IMR-90 (cell line): ENCODE data around the gene ENOX1. TPM values are rescaled to one million over a fixed set of nuclear protein-coding genes. Genes with fewer than 3 reads are reported as not detected.

ENCODE experiments used
- ATAC-seq: fragments of 200-7000 bp; cut with Tn5 transposase; 2 replicates; pipeline ENCODE4 v1.9.1; 2020; ENCODE audit warnings: low read depth, mild to moderate bottlenecking, moderate library complexity
- BruUV-seq: library from RNA; stranded (reverse); fragments of 400-500 nt; replicated peaks from 2 replicates; lab custom pipeline; 2021; lab: Mats Ljungman, UMichigan
- CTCF ChIA-PET: fragments of 300-600 bp; formaldehyde crosslinking; extraction: SDS; loops from one replicate; lab custom pipeline; 2021; ENCODE audit warnings: antibody characterized with exemption; lab: Yijun Ruan, JAX
- POLR2A ChIA-PET: fragments of 300-600 bp; sonication (Branson Sonifier 250); formaldehyde crosslinking; loops from one replicate; lab custom pipeline; 2022; ENCODE audit warnings: antibody characterized with exemption; ENCODE audit not compliant: unreplicated experiment; lab: Charles Lee
- DNase-seq: peaks from one replicate; pipeline ENCODE4 v3.0.0; 2013
- H2AFZ ChIP-seq: replicated peaks from 2 replicates; pipeline ENCODE3; 2013; ENCODE audit warnings: low read length, mild to moderate bottlenecking; ENCODE audit not compliant: poor library complexity
- H2AK5ac ChIP-seq: 2 replicates; pipeline ENCODE4 v1.6.1; 2013; ENCODE audit warnings: low read depth, low read length, inconsistent platforms
- H2AK9ac ChIP-seq: replicated peaks from 2 replicates; pipeline ENCODE3; 2013; ENCODE audit warnings: mild to moderate bottlenecking, low read depth, low read length, moderate library complexity; ENCODE audit not compliant: poor library complexity
- H2BK120ac ChIP-seq: 2 replicates; pipeline ENCODE4 v1.6.1; 2013; ENCODE audit warnings: low read depth, low read length, inconsistent platforms
- H2BK15ac ChIP-seq: 3 replicates; pipeline ENCODE4 v1.6.1; 2013; ENCODE audit warnings: low read depth, low read length, inconsistent platforms
- H2BK20ac ChIP-seq: 2 replicates; pipeline ENCODE4 v1.6.1; 2013; ENCODE audit warnings: low read depth, mild to moderate bottlenecking, inconsistent platforms, low read length, moderate library complexity
- H2BK5ac ChIP-seq: 2 replicates; pipeline ENCODE4 v1.6.1; 2013; ENCODE audit warnings: mild to moderate bottlenecking, low read depth, low read length, inconsistent platforms; ENCODE audit not compliant: poor library complexity, severe bottlenecking
- H3K14ac ChIP-seq: replicated peaks from 2 replicates; pipeline ENCODE4 v1.6.1; 2013; ENCODE audit warnings: low read depth, low read length, inconsistent platforms
- H3K18ac ChIP-seq: 2 replicates; pipeline ENCODE4 v1.6.1; 2013; ENCODE audit warnings: low read depth, low read length, control low read depth
- H3K23ac ChIP-seq: 2 replicates; pipeline ENCODE4 v1.6.1; 2013; ENCODE audit warnings: low read depth, low read length, inconsistent platforms
- H3K27ac ChIP-seq: 2 replicates; pipeline ENCODE4 v1.5.1; 2013; ENCODE audit warnings: mild to moderate bottlenecking, control low read depth, low read length; ENCODE audit not compliant: insufficient read depth
- H3K27me3 ChIP-seq: 2 replicates; pipeline ENCODE4 v1.6.1; 2013; ENCODE audit warnings: low read length; ENCODE audit not compliant: control insufficient read depth, insufficient read depth
- H3K36me3 ChIP-seq: 2 replicates; pipeline ENCODE4 v1.6.1; 2013; ENCODE audit warnings: low read length, mixed read lengths; ENCODE audit not compliant: control insufficient read depth, insufficient read depth
- H3K4ac ChIP-seq: 2 replicates; pipeline ENCODE4 v1.6.1; 2013; ENCODE audit warnings: low read depth, low read length, inconsistent platforms
- H3K4me1 ChIP-seq: 2 replicates; pipeline ENCODE4 v1.6.1; 2013; ENCODE audit warnings: low read length, mixed read lengths; ENCODE audit not compliant: control insufficient read depth, insufficient read depth
- H3K4me2 ChIP-seq: 2 replicates; pipeline ENCODE4 v1.6.1; 2013; ENCODE audit warnings: low read depth, mild to moderate bottlenecking, control low read depth, low read length, moderate library complexity
- H3K4me3 ChIP-seq: 2 replicates; pipeline ENCODE4 v1.5.1; 2013; ENCODE audit warnings: low read depth, mild to moderate bottlenecking, control low read depth, low read length, moderate library complexity; ENCODE audit not compliant: insufficient read depth
- H3K56ac ChIP-seq: 2 replicates; pipeline ENCODE4 v1.6.1; 2013; ENCODE audit warnings: low read length, inconsistent platforms; ENCODE audit not compliant: insufficient read depth; ENCODE audit errors: extremely low read depth
- H3K79me1 ChIP-seq, 2 experiments: 2 replicates each; pipeline ENCODE4 v1.6.1; 2013; ENCODE audit warnings: low read length in 2 of 2, inconsistent platforms in 1 of 2, low read depth in 1 of 2
- H3K9ac ChIP-seq: 2 replicates; pipeline ENCODE4 v1.6.1; 2013; ENCODE audit warnings: low read depth, low read length, control low read depth
- H3K9me1 ChIP-seq: 2 replicates; pipeline ENCODE4 v1.6.1; 2013; ENCODE audit warnings: low read length, inconsistent platforms; ENCODE audit not compliant: insufficient read depth
- H3K9me3 ChIP-seq: 2 replicates; pipeline ENCODE4 v1.6.1; 2013; ENCODE audit warnings: low read length; ENCODE audit not compliant: control insufficient read depth, insufficient read depth
- H4K20me1 ChIP-seq: 2 replicates; pipeline ENCODE4 v1.6.1; 2013; ENCODE audit warnings: low read length, inconsistent platforms; ENCODE audit not compliant: insufficient read depth
- H4K5ac ChIP-seq: 2 replicates; pipeline ENCODE4 v1.6.1; 2013; ENCODE audit warnings: mild to moderate bottlenecking, low read depth, low read length, control low read depth
- H4K8ac ChIP-seq, 2 experiments: 2 replicates each; pipeline ENCODE4 v1.6.1; 2013; ENCODE audit warnings: low read depth in 2 of 2, low read length in 2 of 2, control low read depth in 1 of 2, inconsistent platforms in 1 of 2
- H4K91ac ChIP-seq: 2 replicates; pipeline ENCODE4 v1.6.1; 2013; ENCODE audit warnings: low read depth, low read length, inconsistent platforms; ENCODE audit not compliant: insufficient read depth
- BHLHE40 ChIP-seq: fragments of 150-350 bp; IDR thresholded peaks from 2 replicates; pipeline ENCODE4 v1.6.1; 2016; ENCODE audit warnings: mild to moderate bottlenecking, low read depth, low read length
- CEBPB ChIP-seq: IDR thresholded peaks from 2 replicates; pipeline ENCODE4 v1.6.1; 2012; ENCODE audit warnings: low read depth, low read length, improper control_type of control experiment
- CHD1 ChIP-seq: IDR thresholded peaks from 2 replicates; pipeline ENCODE4 v1.6.1; 2012; ENCODE audit warnings: low read depth, low read length, improper control_type of control experiment
- MAFK ChIP-seq: IDR thresholded peaks from 2 replicates; pipeline ENCODE4 v1.6.1; 2012; ENCODE audit warnings: low read depth, low read length, improper control_type of control experiment
- MAZ ChIP-seq: IDR thresholded peaks from 2 replicates; pipeline ENCODE4 v1.6.1; 2012; ENCODE audit warnings: low read depth, mild to moderate bottlenecking, low read length, improper control_type of control experiment, moderate library complexity, borderline replicate concordance
- MXI1 ChIP-seq: IDR thresholded peaks from 2 replicates; pipeline ENCODE4 v1.6.1; 2012; ENCODE audit warnings: low read depth, mild to moderate bottlenecking, low read length, moderate library complexity, borderline replicate concordance
- NFE2L2 ChIP-seq: fragments of 150-350 bp; IDR thresholded peaks from 2 replicates; pipeline ENCODE4 v1.6.1; 2016; ENCODE audit warnings: low read depth, mild to moderate bottlenecking, low read length
- POLR2A ChIP-seq: IDR thresholded peaks from 2 replicates; pipeline ENCODE4 v1.6.1; 2012; ENCODE audit warnings: mild to moderate bottlenecking, low read depth, low read length
- RAD21 ChIP-seq: IDR thresholded peaks from 2 replicates; pipeline ENCODE4 v1.6.1; 2012; ENCODE audit warnings: low read length, improper control_type of control experiment
- RCOR1 ChIP-seq: IDR thresholded peaks from 2 replicates; pipeline ENCODE4 v1.6.1; 2012; ENCODE audit warnings: mild to moderate bottlenecking, low read length, improper control_type of control experiment; ENCODE audit not compliant: insufficient replicate concordance
- RFX5 ChIP-seq: IDR thresholded peaks from 2 replicates; pipeline ENCODE4 v1.8.0; 2012; ENCODE audit warnings: low read depth, mild to moderate bottlenecking, low read length, moderate library complexity
- SMC3 ChIP-seq: fragments of 150-350 bp; IDR thresholded peaks from 2 replicates; pipeline ENCODE4 v1.6.1; 2016; ENCODE audit warnings: low read depth, mild to moderate bottlenecking, antibody characterized with exemption, low read length, moderate library complexity
- WGBS, 2 experiments: methylation state at CpG; one replicate each; pipeline versions ENCODE4 v1.1.5 to v1.1.7; 2013; ENCODE audit warnings: missing lambda C conversion rate in 2 of 2; ENCODE audit not compliant: insufficient read length in 1 of 2; ENCODE audit errors: extremely low coverage in 2 of 2; 5-methylcytosine and 5-hydroxymethylcytosine counted together
- dilution Hi-C: fragments of 300-500 bp; cut with HindIII; formaldehyde crosslinking; loops from one replicate; pipeline ENCODE4 v1.14.3; 2018; ENCODE audit warnings: low sequenced_read_pairs; ENCODE audit not compliant: unreplicated experiment
- in situ Hi-C: fragments of 300-500 bp; cut with MboI; formaldehyde crosslinking; loops from 3 replicates; pipeline ENCODE4 v1.14.3; 2019; ENCODE audit warnings: low sequenced_read_pairs, inconsistent platforms, mixed read lengths
- intact Hi-C: fragments of 100-400 bp; cut with micrococcal nuclease; formaldehyde crosslinking; loops from 2 replicates; pipeline ENCODE4 v1.10.0; 2022
- polyA plus RNA-seq, 3 experiments: library from polyadenylated mRNA; depleted of rRNA; stranded (reverse); fragments of >200 nt; gene quantifications; 2 replicates each; pipeline ENCODE4 v1.2.3, GENCODE V29; 2012; ENCODE audit warnings: low replicate concordance in 1 of 3
- total RNA-seq: library from RNA; depleted of rRNA; stranded (reverse); fragments of >200 nt; gene quantifications from 2 replicates; pipeline ENCODE4 v1.2.3, GENCODE V29; 2012
- TF ChIP-seq, protein P1 (sequence below): fragments of 150-350 bp; IDR thresholded peaks from 2 replicates; pipeline ENCODE4 v1.6.1; 2017; ENCODE audit warnings: mild to moderate bottlenecking, antibody characterized with exemption, low read length, low read depth

Gene ENOX1
- total and polyA plus RNA-seq, 2 of the 4 experiments (the other 2 are of a cell fraction): 0.99 to 1.3 TPM

DNA sequence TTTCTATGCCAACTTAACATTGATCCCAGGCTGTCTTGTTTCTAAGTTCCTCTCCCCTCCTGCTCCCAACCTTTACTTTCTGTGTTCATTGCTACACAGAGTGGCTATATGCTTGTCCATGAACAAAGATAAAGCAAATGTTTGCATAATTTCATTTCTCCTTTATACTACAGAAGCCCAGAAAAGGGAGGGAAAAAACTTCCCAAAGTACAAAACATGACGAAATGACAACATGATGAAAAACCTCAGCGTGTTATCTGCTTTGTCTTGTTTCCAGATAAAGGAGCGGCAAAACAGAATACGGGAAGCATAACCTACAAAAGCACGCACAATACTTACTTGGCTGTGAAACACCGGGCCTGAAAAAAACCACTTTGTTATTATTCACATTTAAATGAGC is 426.6 kb downstream of the ENOX1 start:
- CTCF ChIA-PET: no interaction called here
- no peak for TF ChIP-seq CEBPB
- TF ChIP-seq MAZ: no peak
- TF ChIP-seq NFE2L2: no peak
- no peak for TF ChIP-seq POLR2A
- no peak for TF ChIP-seq MXI1
- TF ChIP-seq SMC3: no peak
- TF ChIP-seq MAFK: no peak
- no peak for TF ChIP-seq BHLHE40
- TF ChIP-seq RFX5: no peak
- TF ChIP-seq RCOR1: no peak
- no peak for TF ChIP-seq RAD21
- TF ChIP-seq CHD1: no peak
- TF ChIP-seq, protein P1, sequence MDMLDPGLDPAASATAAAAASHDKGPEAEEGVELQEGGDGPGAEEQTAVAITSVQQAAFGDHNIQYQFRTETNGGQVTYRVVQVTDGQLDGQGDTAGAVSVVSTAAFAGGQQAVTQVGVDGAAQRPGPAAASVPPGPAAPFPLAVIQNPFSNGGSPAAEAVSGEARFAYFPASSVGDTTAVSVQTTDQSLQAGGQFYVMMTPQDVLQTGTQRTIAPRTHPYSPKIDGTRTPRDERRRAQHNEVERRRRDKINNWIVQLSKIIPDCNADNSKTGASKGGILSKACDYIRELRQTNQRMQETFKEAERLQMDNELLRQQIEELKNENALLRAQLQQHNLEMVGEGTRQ: no peak

More for the DNA sequence above, 426.6 kb downstream of the ENOX1 start:
- H3K4me1 ChIP-seq: peaks cover 8% of the 10 kb centered on the region; the same call in 1 of the 2 replicates
- no peaks in the 10 kb centered on the region for H3K36me3 ChIP-seq
- H3K18ac ChIP-seq: no peak overlapping the region
- H2AK9ac ChIP-seq: no peak overlapping the region
- BruUV-seq: no TSS peak
- H2BK20ac ChIP-seq: no peak overlapping the region
- no peak overlapping the region for H3K4ac ChIP-seq
- no peak overlapping the region for H4K91ac ChIP-seq
- dilution Hi-C loops (no loop called here), in situ Hi-C loops (no loop called here), intact Hi-C loops (no loop called here)
- no peaks in the 10 kb centered on the region for H3K79me1 ChIP-seq
- H3K23ac ChIP-seq: no peak overlapping the region
- no CpG with 5 or more reads among the region's 6 CpGs for WGBS, 2 experiments
- no peaks in the 10 kb centered on the region for H4K20me1 ChIP-seq
- H3K9ac ChIP-seq: no peak overlapping the region
- ATAC-seq: no peak
- no peaks in the 10 kb centered on the region for H3K27me3 ChIP-seq
- no peak overlapping the region for H4K5ac ChIP-seq
- no peak overlapping the region for H3K56ac ChIP-seq
- DNase-seq: no peak
- no peak overlapping the region for H2BK5ac ChIP-seq
- no peak overlapping the region for H4K8ac ChIP-seq
- no peak overlapping the region for H2BK120ac ChIP-seq
- H3K9me3 ChIP-seq: no peaks in the 10 kb centered on the region
- POLR2A ChIA-PET: no interaction called here
- H3K9me1 ChIP-seq: no peaks in the 10 kb centered on the region
- H2BK15ac ChIP-seq: no peak overlapping the region
- no peak overlapping the region for H3K4me3 ChIP-seq
- no peak overlapping the region for H3K14ac ChIP-seq
- H2AFZ ChIP-seq: no peak overlapping the region
- H3K27ac ChIP-seq: no peak overlapping the region
- no peak overlapping the region for H3K4me2 ChIP-seq
- no peak overlapping the region for H2AK5ac ChIP-seq
